ENCODE data around the gene PDGFA.

GRCh38 chr7:509426-510130 lies 10.1 kb downstream of the PDGFA start:
- TF ChIP-seq CTCF (conservative IDR thresholded peaks at IDR 0.05; ENCODE audit: low read depth in 2 of 2) (no peak), EZH2 (IDR thresholded peaks at IDR 0.05; ENCODE audit: low read depth, unreplicated experiment) (no peak), ETS1 (IDR thresholded peaks at IDR 0.05) (no peak), REST (IDR thresholded peaks at IDR 0.05; ENCODE audit: unreplicated experiment) (no peak), EZH2phosphoT487 (IDR thresholded peaks at IDR 0.05; ENCODE audit: unreplicated experiment) (no peak), POLR2AphosphoS5 (IDR thresholded peaks at IDR 0.05; ENCODE audit: low read depth) (no peak)

Measured in GM23338 (cell line).